Tibial nerve (tissue), 4 donors: ENCODE results near the gene SUSD4.

Experiments
- EP300 ChIP-seq, 2 donors: sonication (generic); formaldehyde crosslinking; IDR thresholded peaks; one replicate each; pipeline ENCODE4 v1.6.1; 2017; ENCODE audit warnings: antibody characterized with exemption in 2 of 2, mild to moderate bottlenecking in 1 of 2
- POLR2A ChIP-seq, 2 donors: fragments of 450-650 bp; IDR thresholded peaks; one replicate each; pipeline ENCODE4 v1.6.1; 2017; ENCODE audit warnings: antibody characterized with exemption in 2 of 2, mild to moderate bottlenecking in 2 of 2, moderate library complexity in 2 of 2
- TF ChIP-seq, protein P1 (sequence below), 5 experiments: fragments of 200-600 bp in 3 of 5; fragments of 450-650 bp in 2 of 5; sonication (generic) in 3 of 5; IDR thresholded peaks; one replicate each; pipeline ENCODE4 v1.5.1; 2016 to 2019; ENCODE audit warnings: antibody characterized with exemption in 5 of 5, mild to moderate bottlenecking in 3 of 5, moderate library complexity in 2 of 5

DNA sequence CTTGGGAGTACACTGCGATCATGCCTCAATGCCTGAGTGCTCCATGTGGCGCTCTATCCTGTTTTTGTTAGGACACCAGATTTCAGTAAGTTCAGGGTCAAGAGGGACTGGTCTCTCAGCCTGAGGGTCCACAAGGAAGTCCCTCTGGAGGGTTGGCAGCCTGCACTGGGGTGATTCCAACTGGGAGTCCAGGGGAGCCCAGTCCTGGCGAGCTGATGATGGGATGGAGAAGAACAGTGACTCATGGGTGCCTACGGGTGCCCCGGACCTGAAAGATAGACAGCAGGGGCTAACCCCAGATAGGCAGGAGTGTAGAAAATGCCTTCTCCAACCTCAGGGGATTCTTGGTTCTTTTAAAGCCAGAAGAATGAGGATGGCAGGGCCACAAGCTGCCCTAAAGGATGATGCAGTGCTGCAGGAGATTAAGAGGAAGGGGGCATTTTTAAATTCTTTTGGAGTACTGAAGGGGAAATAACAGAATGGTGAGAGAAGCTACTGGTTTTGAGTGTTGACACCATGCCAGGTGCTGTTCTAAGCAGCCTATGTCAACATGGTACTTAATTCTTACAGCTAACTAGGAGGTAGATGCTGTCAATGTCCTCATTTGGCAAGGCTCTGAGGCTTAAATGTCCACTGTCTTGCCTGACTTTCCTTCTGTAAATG lies 152.5 kb downstream of the SUSD4 start:
- no peak for TF ChIP-seq POLR2A (IDR thresholded peaks at IDR 0.05)
- TF ChIP-seq, protein P1, sequence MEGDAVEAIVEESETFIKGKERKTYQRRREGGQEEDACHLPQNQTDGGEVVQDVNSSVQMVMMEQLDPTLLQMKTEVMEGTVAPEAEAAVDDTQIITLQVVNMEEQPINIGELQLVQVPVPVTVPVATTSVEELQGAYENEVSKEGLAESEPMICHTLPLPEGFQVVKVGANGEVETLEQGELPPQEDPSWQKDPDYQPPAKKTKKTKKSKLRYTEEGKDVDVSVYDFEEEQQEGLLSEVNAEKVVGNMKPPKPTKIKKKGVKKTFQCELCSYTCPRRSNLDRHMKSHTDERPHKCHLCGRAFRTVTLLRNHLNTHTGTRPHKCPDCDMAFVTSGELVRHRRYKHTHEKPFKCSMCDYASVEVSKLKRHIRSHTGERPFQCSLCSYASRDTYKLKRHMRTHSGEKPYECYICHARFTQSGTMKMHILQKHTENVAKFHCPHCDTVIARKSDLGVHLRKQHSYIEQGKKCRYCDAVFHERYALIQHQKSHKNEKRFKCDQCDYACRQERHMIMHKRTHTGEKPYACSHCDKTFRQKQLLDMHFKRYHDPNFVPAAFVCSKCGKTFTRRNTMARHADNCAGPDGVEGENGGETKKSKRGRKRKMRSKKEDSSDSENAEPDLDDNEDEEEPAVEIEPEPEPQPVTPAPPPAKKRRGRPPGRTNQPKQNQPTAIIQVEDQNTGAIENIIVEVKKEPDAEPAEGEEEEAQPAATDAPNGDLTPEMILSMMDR (IDR thresholded peaks at IDR 0.05): no peak
- TF ChIP-seq EP300 (IDR thresholded peaks at IDR 0.05): no peak
